ENCODE results near the gene PDE11A.

The PDE11A gene

GRCh38 chr2:177916342-177916741 lies 156.2 kb downstream of the PDE11A start:
- Histone ChIP-seq H3K4me2 (ENCODE audit: low read depth, low read length, poor library complexity, severe bottlenecking) (no peak overlapping the region), H3K79me2 (ENCODE audit: insufficient read depth, low read length) (no peaks in the 10 kb centered on the region), H4K20me1 (ENCODE audit: low read depth, low read length) (no peaks in the 10 kb centered on the region), H2AFZ (ENCODE audit: low read depth, low read length, severe bottlenecking) (no peak overlapping the region), H3K9me2 (replicated peaks; ENCODE audit: insufficient read depth, low read length) (no peaks in the 10 kb centered on the region), H3K36me3 (ENCODE audit: low read length) (no peaks in the 10 kb centered on the region), H3K9me3 (ENCODE audit: insufficient read depth, low read length) (no peaks in the 10 kb centered on the region), H3K27me3 (ENCODE audit: low read length) (no peaks in the 10 kb centered on the region), H3K9ac (ENCODE audit: low read length) (no peak overlapping the region), H3K4me3 (ENCODE audit: insufficient read depth, low read length, poor library complexity, severe bottlenecking) (no peak overlapping the region), H3F3A (ENCODE audit: insufficient read depth) (no peaks in the 10 kb centered on the region), H3K27ac (ENCODE audit: low read depth, low read length) (no peak overlapping the region)
- no peak for TF ChIP-seq CTCF (IDR thresholded peaks at IDR 0.05; ENCODE audit: insufficient read depth, low read length, poor library complexity, severe bottlenecking)
- no peak for TF ChIP-seq EZH2phosphoT487 (conservative IDR thresholded peaks at IDR 0.05; ENCODE audit: low read length)

- Histone ChIP-seq H3F3A (ENCODE audit: insufficient read depth) (no peaks in the 10 kb centered on the region), H3K27me3 (ENCODE audit: low read length) (no peaks in the 10 kb centered on the region), H3K36me3 (ENCODE audit: low read length) (no peaks in the 10 kb centered on the region), H3K9me2 (replicated peaks; ENCODE audit: insufficient read depth, low read length) (no peaks in the 10 kb centered on the region), H3K27ac (ENCODE audit: low read depth, low read length) (no peak overlapping the region), H3K9ac (ENCODE audit: low read length) (no peak overlapping the region), H2AFZ (ENCODE audit: low read depth, low read length, severe bottlenecking) (no peak overlapping the region), H3K4me3 (ENCODE audit: insufficient read depth, low read length, poor library complexity, severe bottlenecking) (no peak overlapping the region), H4K20me1 (ENCODE audit: low read depth, low read length) (no peaks in the 10 kb centered on the region), H3K79me2 (ENCODE audit: insufficient read depth, low read length) (no peaks in the 10 kb centered on the region), H3K4me2 (ENCODE audit: low read depth, low read length, poor library complexity, severe bottlenecking) (no peak overlapping the region), H3K9me3 (ENCODE audit: insufficient read depth, low read length) (no peaks in the 10 kb centered on the region)
- TF ChIP-seq CTCF (IDR thresholded peaks at IDR 0.05; ENCODE audit: insufficient read depth, low read length, poor library complexity, severe bottlenecking), result no peak
- TF ChIP-seq EZH2phosphoT487 (conservative IDR thresholded peaks at IDR 0.05; ENCODE audit: low read length), result no peak
Observed at GRCh38 chr2:177914247-177914646, 158.3 kb downstream of the PDE11A start.

- TF ChIP-seq CTCF (IDR thresholded peaks at IDR 0.05; ENCODE audit: insufficient read depth, low read length, poor library complexity, severe bottlenecking) (no peak), EZH2phosphoT487 (conservative IDR thresholded peaks at IDR 0.05; ENCODE audit: low read length) (no peak)
- Histone ChIP-seq H2AFZ (ENCODE audit: low read depth, low read length, severe bottlenecking) (no peak overlapping the region), H3K4me2 (ENCODE audit: low read depth, low read length, poor library complexity, severe bottlenecking) (no peak overlapping the region)
Observed at GRCh38 chr2:177909962-177910361, 162.6 kb downstream of the PDE11A start.

More at GRCh38 chr2:177909962-177910361, 162.6 kb downstream of the PDE11A start:
- H3F3A ChIP-seq (ENCODE audit: insufficient read depth), result no peaks in the 10 kb centered on the region
- H3K27ac ChIP-seq (ENCODE audit: low read depth, low read length), result no peak overlapping the region
- H3K9ac ChIP-seq (ENCODE audit: low read length), result no peak overlapping the region
- no peaks in the 10 kb centered on the region for H4K20me1 ChIP-seq (ENCODE audit: low read depth, low read length)
- no peaks in the 10 kb centered on the region for H3K79me2 ChIP-seq (ENCODE audit: insufficient read depth, low read length)
- no peak overlapping the region for H3K4me3 ChIP-seq (ENCODE audit: insufficient read depth, low read length, poor library complexity, severe bottlenecking)
- H3K9me2 ChIP-seq (replicated peaks; ENCODE audit: insufficient read depth, low read length), result no peaks in the 10 kb centered on the region
- H3K27me3 ChIP-seq (ENCODE audit: low read length), result no peaks in the 10 kb centered on the region
- no peaks in the 10 kb centered on the region for H3K36me3 ChIP-seq (ENCODE audit: low read length)
- no peaks in the 10 kb centered on the region for H3K9me3 ChIP-seq (ENCODE audit: insufficient read depth, low read length)

All from SU-DHL-6 (cell line).